Loucy (cell line): ENCODE data around the gene CAMSAP1.

Experiments used
- H2AFZ ChIP-seq: fragments of 200-600 bp; sonication (generic); 2 replicates; pipeline ENCODE4 v1.6.0; 2016; ENCODE audit warnings: antibody characterized with exemption, mild to moderate bottlenecking, low read length, moderate library complexity
- H3F3A ChIP-seq: fragments of 200-600 bp; 2 replicates; pipeline ENCODE4 v1.6.0; 2016; ENCODE audit warnings: antibody characterized with exemption, low read depth, mild to moderate bottlenecking
- H3K27me3 ChIP-seq: fragments of 200-600 bp; sonication (generic); 2 replicates; pipeline ENCODE4 v1.6.1; 2014; ENCODE audit warnings: low read length, mild to moderate bottlenecking; ENCODE audit not compliant: insufficient read depth, poor library complexity, severe bottlenecking
- H3K36me3 ChIP-seq: fragments of 200-600 bp; sonication (generic); 2 replicates; pipeline ENCODE4 v1.6.1; 2016; ENCODE audit warnings: low read length; ENCODE audit not compliant: insufficient read depth
- H3K4me1 ChIP-seq: fragments of 200-600 bp; sonication (generic); 2 replicates; pipeline ENCODE4 v1.5.1; 2014; ENCODE audit warnings: low read length, mild to moderate bottlenecking; ENCODE audit not compliant: insufficient read depth, poor library complexity, severe bottlenecking
- H3K4me2 ChIP-seq: fragments of 200-600 bp; sonication (generic); 2 replicates; pipeline ENCODE4 v1.6.0; 2014; ENCODE audit warnings: antibody characterized with exemption, low read length, low read depth, mild to moderate bottlenecking; ENCODE audit not compliant: poor library complexity, severe bottlenecking
- H3K4me3 ChIP-seq: fragments of 200-600 bp; sonication (generic); 2 replicates; pipeline ENCODE4 v1.5.1; 2014; ENCODE audit warnings: low read length, mild to moderate bottlenecking, mixed read lengths; ENCODE audit not compliant: poor library complexity, severe bottlenecking
- H3K79me2 ChIP-seq: fragments of 200-600 bp; sonication (generic); 2 replicates; pipeline ENCODE4 v1.6.1; 2014; ENCODE audit warnings: low read length; ENCODE audit not compliant: insufficient read depth
- H3K9ac ChIP-seq: fragments of 200-600 bp; sonication (generic); 2 replicates; pipeline ENCODE4 v1.6.0; 2014; ENCODE audit warnings: mild to moderate bottlenecking, low read depth, low read length, moderate library complexity; ENCODE audit not compliant: poor library complexity, severe bottlenecking
- H3K9me2 ChIP-seq: fragments of 200-600 bp; sonication (generic); replicated peaks from 2 replicates; pipeline ENCODE4 v1.6.1; 2016; ENCODE audit warnings: low read depth, low read length, mixed read lengths
- H3K9me3 ChIP-seq: fragments of 200-600 bp; sonication (generic); 2 replicates; pipeline ENCODE4 v1.6.1; 2014; ENCODE audit warnings: mild to moderate bottlenecking, antibody characterized with exemption, low read length, low read depth; ENCODE audit not compliant: insufficient read depth
- H4K20me1 ChIP-seq: fragments of 200-600 bp; sonication (generic); 2 replicates; pipeline ENCODE4 v1.6.0; 2014; ENCODE audit warnings: antibody characterized with exemption, low read length, mild to moderate bottlenecking; ENCODE audit not compliant: insufficient read depth, poor library complexity, severe bottlenecking
- EZH2phosphoT487 ChIP-seq: fragments of 200-600 bp; IDR thresholded peaks from 2 replicates; pipeline ENCODE4 v1.6.1; 2018; ENCODE audit warnings: antibody characterized with exemption, mild to moderate bottlenecking, moderate library complexity, borderline replicate concordance
- TF ChIP-seq, protein P1 (sequence below): fragments of 200-600 bp; sonication (generic); conservative IDR thresholded peaks from 2 replicates; pipeline ENCODE4 v1.5.1; 2014; ENCODE audit warnings: mild to moderate bottlenecking, antibody characterized with exemption, low read length

Gene CAMSAP1

DNA sequence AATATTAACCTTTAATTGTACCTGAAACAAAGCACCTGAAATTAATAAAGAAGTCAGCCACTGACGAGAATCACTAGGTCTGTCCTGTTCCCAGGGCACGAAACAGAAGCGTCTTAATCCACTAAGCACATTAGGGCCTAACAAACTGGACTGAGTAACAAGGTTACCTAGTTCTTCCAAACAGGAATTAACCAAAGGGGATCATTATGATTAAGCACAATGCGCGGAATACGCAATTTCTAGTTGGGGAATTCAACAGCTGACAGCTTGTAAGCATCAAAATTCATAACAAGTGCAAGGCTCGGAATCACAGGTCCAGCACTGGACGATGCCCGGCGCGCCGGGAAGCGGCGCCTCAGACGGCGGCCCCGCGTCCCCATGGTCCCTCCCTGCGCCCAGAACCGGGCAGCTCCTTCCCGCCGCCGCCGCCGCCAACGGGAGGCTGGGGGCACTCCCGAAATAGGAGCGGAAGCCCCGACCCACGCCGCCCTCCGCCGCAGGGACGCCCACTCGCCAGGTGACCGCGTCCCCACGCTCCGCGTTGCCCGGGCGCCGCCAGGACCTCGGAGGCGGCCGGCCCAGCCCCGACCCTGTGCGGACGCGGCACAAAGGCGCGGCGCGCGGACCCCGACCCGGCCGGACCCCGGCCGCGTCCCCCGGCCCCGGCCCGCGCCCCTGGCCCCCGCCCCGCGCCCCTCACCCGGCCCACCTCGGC lies 898 bp downstream of the CAMSAP1 start:
- no peaks in the 10 kb centered on the region for H3K9me3 ChIP-seq
- no peaks in the 10 kb centered on the region for H3K36me3 ChIP-seq

DNA sequence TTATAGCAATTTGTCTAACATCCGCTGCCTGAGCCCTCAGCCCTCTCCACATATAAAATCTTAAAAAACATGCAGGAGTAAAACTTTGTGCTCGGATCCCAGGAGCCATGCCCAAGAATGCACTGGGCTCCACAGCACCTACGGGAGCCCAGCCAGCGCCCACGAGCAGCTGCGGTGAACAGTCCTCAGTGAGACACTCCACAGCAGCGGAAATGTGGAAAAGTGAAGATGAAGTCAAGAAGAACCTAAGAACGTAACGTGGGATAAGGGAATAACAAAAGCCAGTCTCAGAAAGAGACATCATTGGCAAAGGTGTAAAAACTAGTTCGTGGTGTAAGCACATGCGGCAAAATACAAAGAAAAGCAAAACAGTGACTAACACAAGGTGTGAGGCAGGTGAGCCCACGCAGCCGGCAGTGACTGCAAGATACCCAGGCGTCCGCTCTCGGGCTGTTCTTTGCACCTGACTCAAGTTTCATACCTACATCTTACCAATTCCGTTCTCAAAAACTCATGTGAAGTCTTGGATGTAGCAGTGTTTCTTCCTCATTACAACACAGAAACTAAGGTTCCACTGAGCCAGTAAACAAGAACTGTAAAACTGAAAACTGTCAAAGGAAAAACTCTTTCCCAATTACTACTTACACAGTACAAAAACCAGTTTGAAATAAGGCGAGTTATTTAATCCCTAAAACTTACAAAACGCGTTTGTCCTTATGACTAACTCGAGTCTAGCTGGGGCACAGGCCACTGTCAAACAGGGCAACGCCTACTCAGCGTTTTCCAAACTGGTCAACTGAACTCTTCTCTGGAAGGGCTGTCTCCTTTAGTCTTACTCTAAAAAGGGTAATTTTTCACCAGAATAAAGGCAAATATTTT lies 1.7 kb downstream of the CAMSAP1 start:
- Histone ChIP-seq H3K4me2 (peak overlapping the region; percentile 98), H3K27me3 (no peaks in the 10 kb centered on the region), H3K4me1 (peaks cover 66% of the 10 kb centered on the region), H4K20me1 (peaks cover 68% of the 10 kb centered on the region), H3F3A (no peaks in the 10 kb centered on the region), H3K4me3 (peak overlapping the region; percentile 83), H3K79me2 (peaks cover 85% of the 10 kb centered on the region), H3K9me2 (no peaks in the 10 kb centered on the region), H3K9ac (peak overlapping the region; percentile 69), H3K36me3 (no peaks in the 10 kb centered on the region), H3K9me3 (no peaks in the 10 kb centered on the region), H2AFZ (no peak overlapping the region)
- TF ChIP-seq EZH2phosphoT487 = no peak
- TF ChIP-seq, protein P1, sequence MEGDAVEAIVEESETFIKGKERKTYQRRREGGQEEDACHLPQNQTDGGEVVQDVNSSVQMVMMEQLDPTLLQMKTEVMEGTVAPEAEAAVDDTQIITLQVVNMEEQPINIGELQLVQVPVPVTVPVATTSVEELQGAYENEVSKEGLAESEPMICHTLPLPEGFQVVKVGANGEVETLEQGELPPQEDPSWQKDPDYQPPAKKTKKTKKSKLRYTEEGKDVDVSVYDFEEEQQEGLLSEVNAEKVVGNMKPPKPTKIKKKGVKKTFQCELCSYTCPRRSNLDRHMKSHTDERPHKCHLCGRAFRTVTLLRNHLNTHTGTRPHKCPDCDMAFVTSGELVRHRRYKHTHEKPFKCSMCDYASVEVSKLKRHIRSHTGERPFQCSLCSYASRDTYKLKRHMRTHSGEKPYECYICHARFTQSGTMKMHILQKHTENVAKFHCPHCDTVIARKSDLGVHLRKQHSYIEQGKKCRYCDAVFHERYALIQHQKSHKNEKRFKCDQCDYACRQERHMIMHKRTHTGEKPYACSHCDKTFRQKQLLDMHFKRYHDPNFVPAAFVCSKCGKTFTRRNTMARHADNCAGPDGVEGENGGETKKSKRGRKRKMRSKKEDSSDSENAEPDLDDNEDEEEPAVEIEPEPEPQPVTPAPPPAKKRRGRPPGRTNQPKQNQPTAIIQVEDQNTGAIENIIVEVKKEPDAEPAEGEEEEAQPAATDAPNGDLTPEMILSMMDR = no peak

More for the DNA sequence above, 898 bp downstream of the CAMSAP1 start:
- Histone ChIP-seq H3K4me3 (peak overlapping the region; percentile 83), H3F3A (no peaks in the 10 kb centered on the region), H3K27me3 (no peaks in the 10 kb centered on the region), H3K4me1 (peaks cover 66% of the 10 kb centered on the region), H2AFZ (no peak overlapping the region), H3K79me2 (peaks cover 76% of the 10 kb centered on the region), H3K9ac (peak overlapping the region; percentile 69), H3K4me2 (peak overlapping the region; percentile 98), H4K20me1 (peaks cover 61% of the 10 kb centered on the region), H3K9me2 (no peaks in the 10 kb centered on the region)
- TF ChIP-seq, protein P1 = no peak
- TF ChIP-seq EZH2phosphoT487 = no peak

DNA sequence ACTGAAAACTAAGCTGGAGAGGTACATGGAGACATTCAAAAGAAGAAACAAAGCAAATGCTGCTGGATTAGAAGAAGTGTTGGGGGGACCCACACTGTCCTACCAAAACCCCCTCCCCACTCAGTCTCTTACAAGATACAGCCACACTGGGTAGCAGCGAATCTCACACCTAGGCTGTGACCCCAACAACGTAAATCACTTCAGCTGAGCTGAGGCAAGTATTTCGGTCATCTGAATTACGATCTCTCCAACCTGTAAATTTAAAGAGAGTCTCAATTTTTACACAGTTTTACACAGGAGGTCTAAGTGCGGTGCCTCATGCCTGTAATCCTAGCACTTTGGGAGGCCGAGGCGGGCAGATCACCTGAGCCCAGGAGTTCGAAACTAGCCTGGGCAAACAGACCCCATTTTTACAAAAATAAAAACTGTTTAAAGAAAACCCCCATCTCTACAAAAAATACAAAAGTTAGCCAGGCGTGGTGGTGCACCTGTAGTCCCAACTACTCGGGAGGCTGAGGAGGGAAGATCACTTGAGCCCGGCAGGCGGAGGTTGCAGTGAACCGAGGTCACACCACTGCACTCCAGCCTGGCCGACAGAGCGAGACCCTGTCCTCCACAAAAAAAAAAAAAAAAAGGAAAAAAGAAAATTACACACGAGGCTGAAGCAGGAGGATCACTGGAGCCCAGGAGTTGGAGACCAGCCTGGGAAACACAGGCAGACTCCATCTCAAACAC lies 3.4 kb downstream of the CAMSAP1 start:
- H3K4me3 ChIP-seq = peak overlapping the region; percentile 83
- peaks cover 5% of the 10 kb centered on the region; the same call in 1 of the 2 replicates for H3F3A ChIP-seq
- H3K9ac ChIP-seq = peak overlapping the region; percentile 15
- peaks cover 66% of the 10 kb centered on the region for H3K4me1 ChIP-seq
- no peaks in the 10 kb centered on the region for H3K9me3 ChIP-seq
- peaks cover 88% of the 10 kb centered on the region for H3K79me2 ChIP-seq
- TF ChIP-seq EZH2phosphoT487 = no peak
- TF ChIP-seq, protein P1 = no peak
- H2AFZ ChIP-seq = no peak overlapping the region
- H3K36me3 ChIP-seq = no peaks in the 10 kb centered on the region
- H3K4me2 ChIP-seq = peak overlapping the region; percentile 98
- peaks cover 81% of the 10 kb centered on the region for H4K20me1 ChIP-seq
- no peaks in the 10 kb centered on the region for H3K27me3 ChIP-seq
- no peaks in the 10 kb centered on the region for H3K9me2 ChIP-seq
